ENCODE results near the gene USP10.

Gene USP10

GRCh38 chr16:84699712-84700445 is at the start of gene USP10:
TSS of gene USP10 (plus strand) at chr16:84700000. CDS start at chr16:84700091, 91 bp downstream.
- ATAC-seq = peak; percentile 80
- TF ChIP-seq TSHZ2 (CRISPR knock-in tag; IDR thresholded peaks at IDR 0.05) (no peak), ZFP3 (CRISPR knock-in tag; IDR thresholded peaks at IDR 0.05) (no peak), ZC3H10 (CRISPR knock-in tag; IDR thresholded peaks at IDR 0.05) (no peak), OSR1 (CRISPR knock-in tag; IDR thresholded peaks at IDR 0.05) (no peak), PPARA (CRISPR knock-in tag; IDR thresholded peaks at IDR 0.05; ENCODE audit: borderline replicate concordance) (no peak), TOX (CRISPR knock-in tag; IDR thresholded peaks at IDR 0.05; ENCODE audit: borderline replicate concordance) (no peak)

GRCh38 chr16:84650062-84650991 is 49.5 kb upstream of the USP10 start:
- no peak for TF ChIP-seq PATZ1 (CRISPR knock-in tag; IDR thresholded peaks at IDR 0.05; ENCODE audit: borderline replicate concordance)
- TF ChIP-seq CSDC2 (CRISPR knock-in tag; IDR thresholded peaks at IDR 0.05) = no peak
- TF ChIP-seq ZNF8 (CRISPR knock-in tag; IDR thresholded peaks at IDR 0.05) = no peak
- no peak for TF ChIP-seq ZNF70 (CRISPR knock-in tag; IDR thresholded peaks at IDR 0.05)
- TF ChIP-seq ZNF565 (CRISPR knock-in tag; conservative IDR thresholded peaks at IDR 0.05; ENCODE audit: low read depth) = no peak
- no peak for TF ChIP-seq ESRRG (CRISPR knock-in tag; IDR thresholded peaks at IDR 0.05)
- TF ChIP-seq ZFP30 (CRISPR knock-in tag; IDR thresholded peaks at IDR 0.05) = no peak
- no peak for TF ChIP-seq TCF4 (CRISPR knock-in tag; IDR thresholded peaks at IDR 0.05; ENCODE audit: borderline replicate concordance)
- no peak for TF ChIP-seq TSHZ2 (CRISPR knock-in tag; IDR thresholded peaks at IDR 0.05)
- ATAC-seq = peak; percentile 42; the same call in 2 of the 3 replicates

GRCh38 chr16:84652566-84652965 is 47.2 kb upstream of the USP10 start:
- no peak for ATAC-seq
- no peak for TF ChIP-seq ZNF70 (CRISPR knock-in tag; IDR thresholded peaks at IDR 0.05)
- no peak for TF ChIP-seq CSRNP3 (CRISPR knock-in tag; IDR thresholded peaks at IDR 0.05)
- no peak for TF ChIP-seq TCF4 (CRISPR knock-in tag; IDR thresholded peaks at IDR 0.05; ENCODE audit: borderline replicate concordance)
- no peak for TF ChIP-seq SNAI2 (CRISPR knock-in tag; IDR thresholded peaks at IDR 0.05)
- TF ChIP-seq ESRRG (CRISPR knock-in tag; IDR thresholded peaks at IDR 0.05) = no peak
- TF ChIP-seq ISL1 (CRISPR knock-in tag; IDR thresholded peaks at IDR 0.05) = no peak
- TF ChIP-seq BACH2 (CRISPR knock-in tag; IDR thresholded peaks at IDR 0.05; ENCODE audit: borderline replicate concordance) = no peak
- no peak for TF ChIP-seq POU6F1 (CRISPR knock-in tag; IDR thresholded peaks at IDR 0.05; ENCODE audit: borderline replicate concordance, low read depth)
- no peak for TF ChIP-seq PPARA (CRISPR knock-in tag; IDR thresholded peaks at IDR 0.05; ENCODE audit: borderline replicate concordance)
- TF ChIP-seq CREB5 (CRISPR knock-in tag; IDR thresholded peaks at IDR 0.05; ENCODE audit: low read depth) = no peak
- no peak for TF ChIP-seq ZFP30 (CRISPR knock-in tag; IDR thresholded peaks at IDR 0.05)
- no peak for TF ChIP-seq PATZ1 (CRISPR knock-in tag; IDR thresholded peaks at IDR 0.05; ENCODE audit: borderline replicate concordance)
- no peak for TF ChIP-seq CSDC2 (CRISPR knock-in tag; IDR thresholded peaks at IDR 0.05)
- no peak for TF ChIP-seq ZNF8 (CRISPR knock-in tag; IDR thresholded peaks at IDR 0.05)
- TF ChIP-seq ZFP3 (CRISPR knock-in tag; IDR thresholded peaks at IDR 0.05) = no peak
- no peak for TF ChIP-seq ZNF565 (CRISPR knock-in tag; conservative IDR thresholded peaks at IDR 0.05; ENCODE audit: low read depth)

All from SK-N-SH treated with all-trans-retinoic acid at 6 μM for 48 hours (cell line).